C1 segment of cervical spinal cord (tissue), 14 donors: ENCODE results near the gene RNF150.

Source experiments
- DNase-seq, 14 donors: peaks; one replicate each; lab custom pipeline; 2025; lab: John Stamatoyannopoulos, UW

The RNF150 gene

DNA sequence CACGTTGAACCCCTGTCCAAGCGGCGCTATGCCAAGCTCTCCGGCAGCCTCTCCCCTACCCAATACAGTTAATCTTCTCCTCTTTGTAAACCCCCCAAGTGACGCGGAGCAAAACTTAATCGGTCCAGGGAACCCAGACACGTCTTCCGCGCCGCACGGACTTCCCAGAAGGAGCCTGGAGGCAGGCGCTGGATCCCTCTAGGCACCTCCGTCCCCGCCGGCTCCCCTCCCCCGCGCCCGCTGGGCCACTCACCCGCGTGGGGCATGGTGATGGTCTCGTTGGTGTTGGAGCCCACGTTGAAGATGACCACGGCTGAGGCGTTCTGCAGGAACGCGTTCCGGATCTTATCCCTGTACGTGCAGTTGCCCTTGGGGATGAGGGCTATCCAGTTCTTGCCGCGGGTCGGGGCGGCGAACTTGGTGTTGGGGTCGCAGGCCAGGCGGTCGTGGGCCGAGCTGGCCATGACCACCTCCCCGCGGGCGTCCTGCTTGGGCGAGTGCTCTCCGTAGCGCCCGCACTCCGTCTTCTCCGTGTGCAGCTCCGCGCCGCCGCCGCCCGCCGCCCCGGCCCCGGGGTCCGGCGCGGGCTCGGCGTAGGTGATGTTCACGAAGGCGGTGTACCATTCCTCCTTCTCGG lies 1.1 kb downstream of the RNF150 start:
- DNase-seq: peak in 7 of 14 donors; percentile 18 to 65 (median 52)

DNA sequence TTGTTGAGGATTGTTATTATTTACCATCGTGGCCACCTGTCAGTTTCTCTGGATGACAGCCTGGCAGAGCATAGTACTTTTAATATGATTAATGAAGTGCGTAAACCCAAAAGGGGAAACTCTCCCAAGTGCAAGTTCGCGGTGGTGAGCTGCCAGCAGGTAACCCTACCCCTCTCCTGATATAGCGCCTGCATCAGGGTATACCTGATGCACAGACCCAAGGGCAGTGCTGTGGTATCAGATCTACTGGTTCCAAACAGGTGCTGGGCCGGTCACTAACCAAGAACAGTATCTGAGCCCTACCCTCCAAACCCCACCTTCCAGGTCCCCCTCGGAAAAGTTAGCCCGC lies 1.6 kb downstream of the RNF150 start:
- DNase-seq: peak in 3 of 14 donors; percentile 31 to 55 (median 32)

DNA sequence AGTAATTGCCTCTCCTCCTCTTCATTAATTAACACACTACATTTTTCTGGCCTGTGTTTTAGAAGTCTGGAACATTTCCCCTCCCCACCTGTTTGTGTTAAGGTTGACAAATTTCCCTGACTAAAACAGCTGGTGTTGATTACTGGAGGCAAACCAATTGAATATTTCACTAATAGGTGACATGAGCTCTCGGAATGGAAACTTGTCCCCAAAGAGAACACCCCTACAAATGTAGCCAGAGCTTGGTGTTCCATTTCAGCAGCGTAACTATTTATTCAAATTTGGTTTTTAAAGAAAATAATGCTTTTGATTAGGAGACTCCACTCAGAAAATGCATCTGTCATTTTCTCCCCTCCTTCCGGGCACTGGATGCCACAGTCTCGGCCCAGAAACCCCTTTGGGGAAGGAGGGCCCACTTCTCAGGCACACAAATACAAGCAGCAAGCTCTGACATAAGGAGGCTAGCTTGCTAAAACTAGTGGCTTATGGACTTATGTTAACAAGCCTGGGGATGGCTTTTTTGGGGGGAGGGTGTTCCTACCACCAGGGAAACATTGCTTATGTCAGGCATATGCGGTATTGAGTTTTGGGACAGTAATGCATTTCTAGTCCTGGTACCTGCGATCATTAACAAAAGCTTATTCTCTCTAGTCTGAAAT lies 2.2 kb downstream of the RNF150 start:
- DNase-seq: peak in 2 of 14 donors; percentile 6 to 54

DNA sequence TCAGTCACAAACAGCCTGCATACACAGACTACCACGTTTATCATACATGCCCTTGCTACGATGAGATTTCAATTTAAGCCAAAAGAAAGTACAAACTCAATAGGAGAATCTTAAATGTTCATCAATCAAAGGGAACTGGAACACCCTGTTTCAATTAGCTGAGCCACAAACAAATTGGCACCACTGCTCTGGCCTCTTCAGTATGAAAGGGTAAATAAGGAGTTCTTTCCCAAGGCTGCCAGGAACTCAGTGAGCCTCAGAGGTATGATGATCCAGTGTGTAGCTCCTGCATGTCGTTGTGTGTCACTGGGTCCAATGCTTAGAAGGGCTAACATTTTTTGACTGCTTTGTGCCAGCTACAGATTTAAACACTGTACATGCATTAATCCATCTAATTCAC lies 5.4 kb downstream of the RNF150 start:
- peak in 5 of 14 donors; percentile 4 to 33 (median 8) for DNase-seq

DNA sequence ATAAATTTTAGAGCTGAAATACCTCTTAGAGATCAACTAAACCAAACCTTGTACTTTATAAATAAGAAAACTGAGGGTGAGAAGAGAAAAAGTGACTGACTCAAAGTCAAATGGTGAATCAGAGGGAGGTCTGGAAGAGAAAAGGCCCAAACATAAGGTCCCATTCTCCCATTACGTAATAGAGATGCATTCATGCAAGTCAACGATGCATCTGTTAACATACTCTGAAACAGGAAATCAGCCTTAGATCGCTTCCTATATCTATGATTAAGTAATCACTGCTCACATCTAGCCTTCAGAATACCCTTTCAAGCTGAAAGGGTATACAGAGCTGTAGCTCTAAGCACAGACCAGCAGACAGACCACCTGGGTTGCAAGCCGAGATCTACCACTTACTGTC lies 6.5 kb downstream of the RNF150 start:
- DNase-seq: no peak

DNA sequence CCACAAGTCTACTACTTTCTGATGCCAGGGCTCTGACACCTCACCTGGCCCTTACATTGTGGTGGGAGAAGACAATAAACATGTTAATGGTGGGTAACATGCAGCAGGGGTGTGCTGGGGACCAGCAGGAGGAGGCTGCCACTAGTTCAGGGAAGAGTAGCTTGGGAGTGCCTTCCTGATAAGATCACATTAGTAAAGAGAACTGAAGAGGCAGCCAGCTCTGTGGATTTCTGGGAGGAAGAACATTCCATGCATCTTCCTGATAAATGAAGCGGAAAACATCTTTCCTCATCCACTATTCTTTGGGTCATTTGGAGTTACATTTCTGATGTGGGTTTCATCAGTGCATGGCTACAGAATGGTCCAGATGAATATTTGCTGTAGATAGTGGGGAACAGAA lies 9.0 kb downstream of the RNF150 start:
- DNase-seq: no peak

DNA sequence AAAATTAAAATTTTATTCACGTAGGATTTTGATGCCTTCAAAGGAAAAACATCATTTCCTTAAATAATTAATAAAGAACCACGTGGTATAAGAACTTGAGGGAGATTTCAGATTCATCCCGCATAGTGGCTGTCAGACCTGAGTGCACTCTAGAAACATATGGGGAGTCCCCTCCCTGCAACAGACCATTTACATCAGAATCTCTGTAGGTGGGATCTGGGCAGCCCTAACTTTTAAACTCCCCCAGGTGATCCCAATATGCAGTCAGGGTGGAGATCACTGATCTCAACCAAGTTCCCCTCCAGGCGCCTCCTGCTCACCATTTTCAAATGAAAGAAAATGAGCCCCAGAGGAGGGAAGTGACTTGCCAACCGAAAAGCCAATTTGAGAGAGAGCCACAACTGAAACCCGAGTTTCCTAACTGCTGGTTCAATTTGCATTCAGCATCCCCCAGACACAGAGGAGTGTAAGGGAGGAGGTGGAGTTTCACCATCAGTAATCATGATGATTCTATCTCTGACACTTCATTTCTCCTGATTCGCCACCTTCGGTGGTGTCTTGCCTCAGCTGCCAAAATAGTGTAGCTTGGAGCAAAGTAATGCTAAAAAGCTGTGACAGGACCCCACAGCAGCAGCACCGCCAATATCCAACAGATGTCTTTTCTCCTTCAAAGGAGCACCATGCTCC lies 11.4 kb downstream of the RNF150 start:
- DNase-seq: no peak

DNA sequence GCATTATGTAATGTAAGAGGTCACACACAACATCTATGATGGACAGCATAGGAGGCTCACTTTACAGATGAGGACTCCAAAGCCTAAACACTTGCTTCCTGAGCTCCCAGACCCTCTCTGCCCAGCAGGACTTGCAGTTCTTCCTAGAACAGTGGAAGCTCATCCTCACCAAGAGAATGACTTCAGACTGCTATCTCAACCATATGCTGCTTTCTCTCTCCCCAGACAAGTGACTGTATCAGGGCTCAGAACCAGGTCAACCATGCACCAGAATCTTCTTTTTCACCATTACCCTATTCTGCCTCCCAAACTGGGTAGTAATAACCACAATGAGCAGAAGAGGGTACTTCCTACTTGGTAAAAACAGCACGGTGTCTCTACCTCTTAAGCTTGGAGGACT lies 12.2 kb downstream of the RNF150 start:
- DNase-seq: peak in 1 of 14 donors; percentile 17

DNA sequence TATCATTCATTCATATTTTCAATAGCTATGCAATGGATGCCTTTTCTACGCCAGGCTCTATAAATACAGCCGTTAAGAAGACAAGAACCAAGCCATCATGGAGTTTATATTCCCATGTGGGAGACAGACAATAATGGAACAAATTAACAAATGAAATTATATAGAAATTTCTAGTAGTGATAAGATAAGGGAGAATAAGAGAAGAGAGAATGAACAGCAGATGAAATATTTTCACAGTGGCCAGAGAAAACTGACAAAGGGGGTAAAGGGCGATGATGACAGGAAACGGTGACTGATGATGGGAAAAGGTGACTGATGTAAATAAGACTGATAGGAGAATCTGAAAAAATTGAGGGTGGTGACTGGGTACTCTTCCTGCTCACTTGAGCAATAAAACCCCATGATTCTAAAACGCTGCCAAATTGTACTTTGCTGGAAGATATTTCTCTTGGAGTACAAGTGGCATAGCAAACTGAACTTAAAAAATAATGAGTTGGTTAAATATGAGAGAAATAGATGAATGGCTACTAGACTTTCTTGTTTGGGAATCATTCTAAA lies 13.2 kb downstream of the RNF150 start:
- no peak for DNase-seq

DNA sequence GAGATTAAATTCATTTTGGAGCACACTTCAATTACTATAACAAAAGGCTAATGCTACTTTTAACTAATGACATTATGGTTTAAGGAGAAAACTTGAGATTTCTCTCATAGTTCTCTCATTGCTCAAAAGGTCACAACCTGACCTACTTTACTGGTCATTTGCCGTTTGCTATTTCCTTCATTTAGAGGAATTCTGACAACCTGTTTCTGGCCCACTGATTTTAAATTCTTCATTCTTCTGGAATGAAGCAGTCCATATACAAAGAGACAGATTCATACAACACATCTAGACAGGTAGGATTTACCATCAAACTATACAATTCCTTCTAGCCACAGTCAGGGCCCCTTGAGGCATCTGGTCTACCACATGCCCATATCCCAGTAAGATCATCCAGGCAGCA lies 14.2 kb downstream of the RNF150 start:
- DNase-seq: no peak

DNA sequence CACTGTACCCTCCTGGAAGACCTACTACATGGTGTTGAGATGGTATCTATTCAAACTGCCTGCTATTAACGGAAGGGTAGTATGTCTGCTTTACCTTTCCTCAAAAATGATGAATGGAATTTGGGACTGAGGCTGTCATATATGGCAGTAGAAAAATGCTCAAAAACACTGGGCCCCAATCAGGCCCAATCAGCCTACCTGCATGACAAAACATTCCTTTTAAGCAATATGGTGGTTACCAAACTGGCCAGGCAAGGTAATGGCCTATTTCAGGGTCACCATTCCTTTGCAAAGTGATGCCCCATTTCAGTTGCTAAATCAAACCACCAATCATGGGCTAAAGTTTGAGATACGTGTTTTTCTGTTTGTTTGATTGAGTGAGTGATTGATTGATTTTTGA lies 14.9 kb downstream of the RNF150 start:
- no peak for DNase-seq

DNA sequence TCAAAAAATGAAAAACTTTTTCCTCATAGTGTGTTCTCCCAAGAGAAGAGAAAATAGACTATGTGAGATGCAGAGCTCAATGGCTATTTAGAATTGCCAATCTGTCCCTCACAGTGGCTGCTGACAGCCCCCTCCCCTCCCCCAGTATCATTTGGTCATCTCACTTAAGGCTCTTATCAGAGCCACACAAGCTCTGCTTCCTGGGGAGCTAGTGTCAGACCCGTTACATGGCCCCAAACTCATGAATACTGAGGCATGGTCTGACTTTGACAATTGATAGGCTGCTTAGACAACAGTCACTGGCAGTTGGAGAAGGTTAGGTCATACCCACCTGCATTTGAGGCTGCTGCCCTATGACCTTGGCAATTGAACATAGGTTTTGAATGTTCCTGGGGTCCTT lies 15.3 kb downstream of the RNF150 start:
- DNase-seq: no peak

DNA sequence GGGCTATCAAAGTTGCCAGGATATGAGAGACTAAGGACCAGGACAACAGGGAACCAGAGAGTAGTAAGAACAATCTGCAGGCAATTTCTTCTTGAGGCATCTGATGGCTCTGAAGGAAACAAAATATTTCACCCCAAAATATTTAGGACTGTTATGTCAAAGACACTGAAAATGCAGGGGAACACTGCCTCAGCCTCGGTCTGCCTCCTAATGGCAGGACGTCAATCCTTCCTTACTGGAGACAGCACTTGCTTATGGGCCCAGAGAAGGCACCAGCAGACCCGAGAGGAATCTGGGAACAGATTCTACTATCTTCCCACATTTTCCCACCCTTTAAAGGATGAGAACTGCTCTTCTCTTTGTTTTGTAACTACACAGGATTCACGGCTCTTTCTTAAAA lies 23.3 kb downstream of the RNF150 start:
- no peak for DNase-seq

DNA sequence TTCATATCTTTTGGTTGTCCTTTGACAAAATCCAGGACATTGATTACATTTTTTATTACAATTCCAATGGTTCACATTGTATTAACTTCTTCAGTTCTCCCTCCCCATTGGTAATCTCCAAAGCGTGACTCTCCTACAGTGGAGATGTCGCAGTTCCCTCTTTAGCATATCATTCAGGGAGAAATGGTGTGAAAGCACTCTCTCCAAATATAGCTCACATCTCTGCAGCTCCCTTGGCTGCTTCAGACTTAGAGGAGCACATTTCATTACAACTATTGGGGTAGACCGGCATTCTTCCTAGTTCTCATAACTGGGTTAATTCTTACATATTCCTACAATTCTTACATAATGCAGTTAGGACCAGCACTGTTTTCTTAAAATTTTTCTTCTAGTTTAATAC lies 25.3 kb downstream of the RNF150 start:
- DNase-seq: no peak

DNA sequence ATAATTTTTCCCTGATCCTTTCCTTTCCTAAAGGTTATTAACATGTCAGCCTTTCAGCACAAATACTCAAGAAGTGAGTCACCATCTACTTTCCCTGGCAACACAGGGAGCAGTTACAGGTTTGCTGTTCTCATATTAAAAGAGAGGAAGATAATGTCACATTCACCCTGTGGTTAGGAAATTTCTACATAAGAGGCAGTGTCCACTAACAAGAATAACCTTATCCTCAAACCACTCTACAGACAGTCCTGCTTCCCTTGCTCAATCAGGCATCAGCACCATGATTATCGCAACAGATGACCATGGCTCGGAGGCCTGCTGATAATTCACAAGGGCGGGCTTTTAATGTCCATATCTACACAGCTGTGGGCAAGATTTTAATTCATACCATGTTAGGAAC lies 30.9 kb downstream of the RNF150 start:
- no peak for DNase-seq

DNA sequence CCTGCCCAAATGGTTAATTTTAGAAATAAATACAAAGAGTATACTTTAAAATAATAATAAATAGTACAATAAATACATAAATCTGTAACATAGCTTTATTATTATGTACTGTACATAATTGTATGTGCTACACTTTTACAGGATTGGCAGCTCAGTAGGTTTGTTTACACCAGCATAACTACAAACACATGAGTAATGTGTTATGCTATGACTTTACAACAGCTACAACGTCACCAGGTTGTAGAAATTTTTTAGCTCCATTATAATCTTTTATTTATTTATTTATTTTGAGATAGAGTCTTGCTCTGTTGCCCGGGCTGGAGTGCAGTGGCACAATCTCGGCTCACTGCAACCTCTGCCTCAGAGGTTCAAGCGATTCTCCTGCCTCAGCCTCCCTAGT lies 31.8 kb downstream of the RNF150 start:
- no peak for DNase-seq

DNA sequence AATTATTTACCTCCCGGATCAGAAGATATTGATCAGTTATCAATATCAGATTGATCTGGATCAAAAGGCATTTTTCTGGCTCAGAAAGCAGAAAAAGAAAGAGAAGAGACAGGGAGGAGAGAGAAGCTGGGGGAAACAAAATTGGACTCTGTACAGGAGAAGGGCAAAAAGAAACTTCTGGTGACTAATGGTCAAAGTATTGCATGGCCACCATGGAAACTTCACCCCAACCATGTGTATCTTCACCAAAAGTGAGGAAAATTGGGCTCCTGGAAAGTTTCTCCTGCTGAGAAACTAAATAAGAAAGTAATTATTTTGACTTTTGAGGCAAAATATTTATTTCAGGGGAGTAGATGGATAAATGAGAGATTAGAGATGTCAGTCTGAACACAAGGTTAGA lies 33.9 kb downstream of the RNF150 start:
- no peak for DNase-seq

DNA sequence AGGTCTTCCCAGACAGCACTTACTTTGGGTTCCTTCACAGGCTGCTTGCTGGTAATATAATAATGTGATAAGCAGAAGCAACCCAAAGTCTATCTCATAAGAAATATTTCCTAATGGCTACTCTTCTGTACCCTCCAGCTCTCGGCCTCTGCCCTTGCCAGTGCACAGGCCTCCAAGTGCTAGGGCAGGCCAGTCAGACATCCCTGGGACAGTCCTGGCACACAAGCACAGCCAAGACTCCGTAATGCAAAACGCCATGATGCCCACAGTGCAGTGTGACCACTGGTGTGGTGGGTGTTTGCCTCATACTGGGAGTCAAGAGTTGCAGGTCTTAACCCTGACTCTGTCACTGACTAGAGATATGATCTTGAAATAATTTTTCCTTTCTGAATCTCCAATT lies 35.1 kb downstream of the RNF150 start:
- DNase-seq: no peak

DNA sequence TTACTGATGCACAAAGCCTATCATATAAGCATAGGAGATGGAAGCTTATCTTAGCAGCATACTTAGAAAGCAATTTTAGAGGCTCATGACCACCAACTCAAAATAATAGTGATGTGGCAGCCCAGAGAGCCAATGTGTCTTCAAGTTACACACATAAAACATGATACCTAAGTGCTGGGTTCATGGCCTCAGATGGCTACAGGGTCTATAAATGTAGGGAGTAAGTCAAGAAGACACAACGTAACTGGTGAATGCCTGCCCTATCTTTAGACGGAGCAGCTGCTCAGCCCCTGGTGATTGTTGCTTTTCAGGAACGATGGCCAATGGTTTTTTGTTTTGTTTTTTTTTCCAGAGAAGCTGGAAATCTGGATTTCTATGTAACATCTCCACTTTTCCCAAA lies 42.8 kb downstream of the RNF150 start:
- DNase-seq: no peak

DNA sequence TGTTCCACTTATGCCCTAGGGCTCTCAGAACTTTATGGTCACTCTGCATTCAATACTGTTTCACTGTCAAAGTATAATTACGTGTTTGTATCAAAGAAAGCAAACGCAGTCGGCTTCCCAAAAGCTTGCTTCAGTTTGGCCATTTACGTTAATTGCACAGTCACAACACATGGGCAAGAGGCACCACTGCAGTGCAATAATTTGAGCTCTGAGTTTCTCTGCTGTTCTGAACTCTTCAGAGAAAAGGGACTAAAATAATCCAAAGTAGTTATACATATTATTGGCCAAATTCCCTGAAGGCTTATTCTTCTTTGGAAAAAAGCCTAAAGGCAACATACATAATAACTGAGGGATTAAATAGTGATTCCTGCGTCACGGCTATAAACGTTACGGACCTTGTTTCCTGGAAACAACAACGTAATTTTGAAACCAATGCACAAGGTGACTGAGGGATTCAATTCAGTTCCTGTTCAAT lies 51.3 kb downstream of the RNF150 start:
- peak in 1 of 14 donors; percentile 59 for DNase-seq

DNA sequence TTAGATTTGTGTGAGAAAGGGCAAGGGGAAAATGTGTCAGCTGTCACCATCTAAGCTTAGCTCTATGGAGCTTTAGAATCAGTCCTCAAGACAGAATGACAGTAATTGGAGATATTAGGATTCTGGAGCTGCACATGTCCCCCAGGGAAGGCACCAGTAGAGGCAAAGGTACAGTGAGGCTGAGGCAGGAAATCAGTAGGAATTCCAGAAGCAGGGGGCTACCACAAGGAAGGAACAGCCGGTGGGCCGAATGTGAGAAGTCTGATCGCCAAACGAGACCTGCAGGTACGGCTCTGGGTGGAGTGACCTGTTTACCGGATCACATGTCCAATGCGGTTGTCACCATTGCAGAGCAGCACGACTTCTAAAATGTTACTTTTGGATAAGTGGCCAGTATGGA lies 52.6 kb downstream of the RNF150 start:
- peak in 1 of 14 donors; percentile 67 for DNase-seq

DNA sequence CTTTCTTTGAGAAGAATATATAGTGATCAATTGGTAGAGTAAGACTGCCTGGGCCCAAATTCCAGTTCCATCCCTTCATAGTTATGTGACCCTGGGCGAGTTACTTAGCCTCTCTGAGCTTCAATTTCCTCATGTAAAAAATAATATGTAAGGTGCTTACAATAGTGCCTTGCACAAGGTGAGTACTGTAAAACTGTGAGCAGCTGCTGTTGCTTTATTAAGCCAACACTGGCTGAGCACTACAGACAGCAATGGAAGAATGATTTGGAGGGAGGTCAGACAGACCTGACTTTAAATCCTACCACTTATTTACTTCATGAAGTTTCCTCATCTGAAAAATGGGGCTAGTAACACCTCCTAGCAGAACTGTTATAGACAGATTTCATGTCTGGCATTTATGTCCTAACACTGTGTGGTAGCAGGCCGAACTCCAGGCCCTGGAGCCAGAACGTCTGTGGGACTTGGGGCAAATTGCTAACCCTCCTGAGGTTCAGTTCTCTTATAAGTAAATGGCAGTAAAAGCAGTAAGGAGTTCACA lies 53.8 kb downstream of the RNF150 start:
- peak in 1 of 14 donors; percentile 53 for DNase-seq
